GM21717 (cell line): ENCODE data around the gene TRAF2.
A peak's percentile ranks its signal among the peaks of the same experiment; 100 is the strongest.
"Not testable (repeated sequence)": the region's sequence is repeated elsewhere in the genome, so short reads cannot be mapped to it uniquely, and the experiment has no call there.

Source experiments
- ATAC-seq: cut with Tn5 transposase; IDR thresholded peaks from one replicate; pipeline ENCODE4 v1.9.1; 2021; ENCODE audit warnings: mild to moderate bottlenecking, moderate library complexity; ENCODE audit not compliant: unreplicated experiment

Gene TRAF2

DNA sequence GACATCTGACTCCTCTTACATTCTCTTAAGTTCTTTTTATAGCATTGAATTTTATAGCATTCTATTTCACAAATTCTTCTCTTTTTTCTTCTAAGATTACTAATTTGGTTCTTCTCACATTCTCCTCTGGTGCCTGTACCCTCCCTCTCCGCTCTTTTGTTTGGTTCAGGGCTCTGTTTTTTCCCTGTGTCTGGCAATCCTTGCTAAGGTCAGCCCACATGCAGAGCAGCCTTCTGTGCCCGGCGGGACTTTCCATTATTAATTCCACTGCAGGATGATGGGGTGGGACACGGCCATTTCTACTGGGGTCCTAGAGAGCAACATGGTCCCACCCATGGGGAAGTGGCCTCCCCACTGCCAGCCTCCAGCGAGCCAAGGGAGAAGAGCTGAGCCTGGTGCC, 9.8 kb upstream of the TRAF2 start:
- ATAC-seq, result no peak

DNA sequence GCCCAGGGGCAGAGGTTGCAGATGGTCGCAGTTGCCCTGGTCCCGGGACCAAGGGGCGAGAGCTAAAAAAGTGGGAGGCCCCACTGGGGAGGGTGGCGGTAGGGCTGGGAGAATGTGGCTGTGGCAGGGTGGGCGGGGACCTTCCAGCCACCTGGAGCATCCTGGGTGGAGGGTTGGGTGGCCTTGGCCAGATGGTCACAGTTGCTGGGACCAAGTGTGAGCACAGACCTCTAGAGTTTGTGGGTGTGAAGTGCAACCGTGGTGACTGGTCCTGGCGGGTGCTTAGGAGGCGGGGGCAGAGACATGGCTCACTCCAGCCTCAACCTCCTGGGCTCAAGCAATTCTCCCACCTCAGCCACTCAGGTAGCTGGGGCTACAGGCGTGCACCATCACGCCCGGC, 5.7 kb upstream of the TRAF2 start:
- no peak for ATAC-seq

DNA sequence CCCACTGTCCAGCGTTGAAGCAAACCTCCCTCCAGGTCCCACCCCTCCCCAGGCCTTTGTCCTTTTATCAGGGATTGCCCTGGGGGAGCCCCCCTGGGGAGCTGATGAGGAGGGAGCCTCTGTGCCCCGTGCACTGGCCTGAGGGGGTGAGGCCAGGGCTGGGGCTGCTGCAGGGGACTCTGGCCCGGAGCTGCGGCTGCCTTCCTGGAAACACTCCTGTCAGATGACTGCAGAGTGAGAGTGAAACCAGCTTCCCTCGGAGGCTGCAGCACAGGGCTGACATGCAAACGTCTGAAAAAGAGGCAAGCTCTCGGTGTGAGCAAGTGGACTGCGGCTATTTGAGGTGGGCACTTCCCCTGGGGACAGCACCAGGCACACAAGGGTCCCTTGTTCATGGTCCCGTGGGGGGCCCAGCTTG, 4.6 kb upstream of the TRAF2 start:
- no peak for ATAC-seq

DNA sequence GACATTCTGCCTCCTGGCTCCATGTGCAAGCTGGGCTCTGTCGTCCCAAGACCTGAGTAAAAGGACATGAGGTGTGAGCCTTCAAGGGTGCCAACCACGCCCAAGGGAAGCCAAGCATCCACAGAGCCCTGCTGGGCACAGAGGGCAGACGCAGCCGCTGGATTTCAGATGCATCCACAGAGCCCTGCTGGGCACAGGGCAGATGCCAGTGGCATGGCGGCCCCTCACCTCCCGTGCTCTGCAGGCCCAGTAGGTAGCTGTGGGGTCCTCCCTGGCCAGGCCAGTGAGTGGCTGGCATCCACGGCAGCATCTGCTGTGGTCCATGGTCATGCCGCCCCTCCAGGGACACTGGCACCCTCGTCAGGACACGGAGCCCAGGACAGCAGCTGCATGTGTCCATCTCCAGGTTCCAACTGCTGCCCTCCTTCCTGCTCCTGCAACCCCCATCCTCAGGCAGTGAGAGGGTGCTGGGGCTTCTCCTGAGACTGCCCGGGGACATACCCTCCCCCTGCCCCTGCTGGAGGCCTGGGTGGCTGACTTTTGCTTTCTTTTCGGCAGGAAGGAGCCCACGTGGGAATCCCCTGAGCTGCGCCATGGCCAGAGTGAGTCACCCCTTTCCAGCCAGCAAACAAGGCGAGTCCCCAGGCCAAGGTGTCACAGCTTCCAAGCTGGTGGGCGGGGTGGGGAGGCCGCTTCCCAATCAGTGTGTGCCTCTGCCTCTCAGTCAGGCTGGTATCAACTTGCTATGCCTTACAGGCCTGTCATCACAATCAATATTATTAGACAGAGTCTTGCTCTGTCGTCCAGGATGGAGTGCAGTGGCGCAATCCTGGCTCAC, 4.0 kb upstream of the TRAF2 start:
- ATAC-seq, result peak; percentile 35

DNA sequence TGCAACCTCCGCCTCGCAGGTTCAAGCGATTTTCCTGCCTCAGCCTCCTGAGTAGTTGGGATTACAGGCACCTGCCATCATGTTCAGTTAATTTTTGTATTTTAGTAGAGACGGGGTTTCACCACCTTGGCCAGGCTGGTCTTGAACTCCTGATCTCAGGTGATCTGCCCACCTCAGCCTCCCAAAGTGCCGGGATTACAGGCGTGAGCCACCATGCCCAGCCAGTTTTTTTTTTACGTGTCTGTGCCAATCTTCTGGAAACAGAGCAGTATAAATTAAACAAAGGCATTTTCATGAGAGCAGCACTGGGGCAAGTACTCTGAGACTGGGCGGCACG, 3.4 kb upstream of the TRAF2 start:
- ATAC-seq, result not testable (repeated sequence)

DNA sequence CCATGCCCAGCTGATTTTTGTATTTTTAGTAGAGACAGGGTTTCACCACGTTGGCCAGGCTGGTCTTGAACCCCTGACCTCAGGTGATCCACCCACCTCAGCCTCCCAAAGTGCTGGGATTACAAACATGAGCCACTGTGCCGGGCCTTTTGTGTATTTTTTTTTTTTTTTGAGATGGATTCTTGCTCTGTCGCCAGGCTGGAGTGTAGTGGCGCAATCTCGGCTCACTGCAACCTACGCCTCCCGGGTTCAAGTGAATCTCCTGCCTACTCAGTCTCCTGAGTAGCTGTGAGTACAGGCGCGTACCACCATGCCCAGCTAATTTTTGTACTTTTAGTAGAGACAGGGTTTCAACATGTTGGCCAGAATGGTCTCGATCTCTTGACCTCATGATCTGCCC, 2.6 kb upstream of the TRAF2 start:
- ATAC-seq, result not testable (repeated sequence)

DNA sequence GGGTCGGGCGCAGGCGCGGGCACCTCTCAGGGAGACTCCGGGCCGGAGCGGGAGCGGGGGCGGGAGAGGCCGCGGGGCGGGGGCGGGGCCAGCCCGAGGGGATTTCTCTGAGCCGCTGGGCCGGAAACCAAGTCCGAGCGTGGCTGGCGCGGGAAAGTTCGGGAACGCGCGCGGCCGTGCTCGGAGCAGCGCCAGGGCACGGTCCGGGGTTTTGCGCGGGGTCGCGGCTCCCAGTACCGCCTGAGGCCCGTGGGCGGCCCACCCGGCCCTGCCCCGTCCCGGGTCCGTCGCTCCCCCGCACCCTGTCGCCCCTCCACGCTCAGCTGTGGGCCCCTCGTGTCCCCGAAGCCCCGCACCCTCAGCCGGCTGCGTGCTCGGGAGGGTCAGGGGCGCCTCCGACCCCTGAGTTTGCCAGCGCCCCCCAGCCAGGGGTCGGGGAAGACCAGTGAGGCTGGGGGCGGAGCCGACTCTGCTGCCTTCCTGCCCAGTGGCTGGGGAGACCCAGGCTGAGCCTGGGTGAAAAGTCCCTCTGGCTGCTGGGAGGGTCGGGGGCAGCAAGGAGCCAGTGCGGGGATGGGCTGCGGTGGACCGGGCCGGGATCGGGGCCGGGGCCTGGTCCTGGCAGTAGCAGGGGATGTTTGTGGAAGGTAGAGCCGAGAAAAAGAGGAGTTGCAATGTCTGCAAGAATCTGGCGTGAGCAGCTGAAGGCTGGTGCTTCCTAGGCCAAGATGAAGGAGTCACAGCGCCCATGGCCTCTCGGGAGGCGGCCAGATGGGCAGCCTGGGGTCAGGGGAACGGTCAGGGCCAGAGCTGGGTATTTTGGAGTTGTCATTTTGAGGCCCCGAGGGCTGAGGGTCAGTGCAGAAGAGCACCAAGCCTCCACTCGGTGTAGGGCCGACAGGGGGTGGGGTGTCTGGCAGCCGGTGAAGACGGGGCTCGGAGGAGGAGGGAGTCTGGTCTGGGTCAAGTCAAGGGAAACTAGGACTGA, 588 bp downstream of the TRAF2 start:
- no peak for ATAC-seq

DNA sequence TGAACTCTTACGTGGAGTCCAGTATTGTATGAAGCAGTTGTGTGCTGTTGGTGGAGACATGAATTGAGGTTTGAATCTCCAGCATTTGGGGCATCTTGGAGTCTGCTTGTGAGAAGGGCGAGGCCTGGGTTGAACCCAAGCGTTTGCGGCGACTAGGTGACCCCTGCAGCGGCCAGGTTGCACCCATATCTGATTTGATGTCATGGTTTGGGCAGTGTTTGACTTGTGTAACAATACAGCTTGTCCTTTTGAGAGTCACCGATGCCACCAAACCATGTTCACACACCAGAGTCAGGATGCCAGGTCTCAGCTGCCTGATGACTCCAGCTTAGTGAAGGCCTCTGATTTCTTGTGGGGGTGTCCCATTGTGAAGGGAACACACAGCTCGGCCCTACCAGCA, 2.1 kb downstream of the TRAF2 start:
- no peak for ATAC-seq

DNA sequence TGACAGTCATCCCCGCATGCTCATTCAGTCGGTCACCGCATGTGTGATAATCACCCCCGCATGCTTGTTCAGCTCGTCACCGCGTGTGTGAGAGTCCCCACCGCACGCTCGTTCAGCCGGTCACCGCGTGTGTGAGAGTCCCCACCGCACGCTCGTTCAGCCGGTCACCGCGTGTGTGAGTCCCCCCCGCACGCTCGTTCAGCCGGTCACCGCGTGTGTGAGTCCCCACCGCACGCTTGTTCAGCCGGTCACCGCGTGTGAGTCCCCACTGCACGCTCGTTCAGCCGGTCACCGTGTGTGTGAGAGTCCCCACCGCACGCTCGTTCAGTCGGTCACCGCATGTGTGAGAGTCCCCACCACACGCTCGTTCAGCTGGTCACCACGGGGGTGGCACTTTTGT, 3.5 kb downstream of the TRAF2 start:
- no peak for ATAC-seq

DNA sequence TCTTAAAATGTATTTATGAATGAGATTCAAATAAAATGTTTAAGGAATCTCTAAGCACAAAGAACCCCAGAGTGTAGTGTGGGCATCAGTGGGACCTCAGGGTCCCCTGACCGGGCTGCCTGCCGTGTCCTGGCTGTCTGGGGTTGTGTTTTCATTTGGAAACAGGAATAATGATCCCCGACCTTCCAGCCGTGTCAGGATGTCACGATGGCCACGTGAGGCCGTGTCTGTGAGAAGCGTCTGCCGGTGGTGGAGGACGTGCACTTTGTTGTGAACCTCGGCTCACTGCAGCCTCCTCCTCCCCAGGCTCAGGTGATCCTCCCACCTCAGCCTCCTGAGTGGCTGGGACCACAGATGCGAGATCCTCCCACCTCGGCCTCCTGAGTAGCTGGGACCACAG, 4.3 kb downstream of the TRAF2 start:
- no peak for ATAC-seq

DNA sequence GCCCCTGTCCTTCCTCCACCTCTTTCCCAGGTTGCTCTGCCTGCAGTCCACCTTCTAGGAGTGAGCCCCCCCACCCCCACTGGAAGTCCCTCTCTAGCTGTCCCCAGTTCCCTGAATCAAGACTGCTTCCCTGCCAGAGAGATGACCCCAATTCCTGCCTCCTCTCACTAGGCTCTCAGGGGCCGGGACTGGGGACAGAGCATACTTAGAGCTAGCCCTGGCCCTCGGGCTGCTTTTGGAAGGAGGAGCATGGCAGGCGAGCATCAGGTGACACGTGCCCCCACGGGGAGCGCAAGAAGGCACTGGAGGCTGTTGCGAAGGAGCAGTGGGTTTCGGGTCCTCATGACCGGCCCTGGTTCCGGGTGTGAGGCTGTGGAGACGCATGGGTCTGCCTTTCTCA, 9.7 kb downstream of the TRAF2 start:
- no peak for ATAC-seq

DNA sequence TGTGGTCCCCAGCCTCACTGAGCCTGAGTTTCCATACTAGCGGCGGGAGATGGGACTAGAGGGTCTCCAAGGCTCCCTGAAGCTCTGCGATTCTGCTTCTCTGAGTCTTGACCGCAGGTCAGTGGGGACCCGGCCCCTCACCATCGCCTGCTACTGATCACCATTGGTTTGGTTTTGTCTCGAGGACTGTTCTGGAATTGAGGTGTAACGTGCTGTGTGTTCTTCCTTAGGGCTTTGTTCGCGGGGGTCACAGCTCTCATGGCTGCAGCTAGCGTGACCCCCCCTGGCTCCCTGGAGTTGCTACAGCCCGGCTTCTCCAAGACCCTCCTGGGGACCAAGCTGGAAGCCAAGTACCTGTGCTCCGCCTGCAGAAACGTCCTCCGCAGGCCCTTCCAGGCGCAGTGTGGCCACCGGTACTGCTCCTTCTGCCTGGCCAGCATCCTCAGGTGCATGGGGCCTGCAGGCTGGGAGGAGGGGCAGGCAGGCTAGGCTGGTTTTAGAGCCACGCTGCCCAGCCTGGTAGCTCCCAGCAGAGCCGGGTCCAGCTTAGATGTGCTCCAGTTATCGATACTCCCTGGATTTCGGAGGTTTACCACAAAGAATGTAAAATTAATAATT, 12.3 kb downstream of the TRAF2 start:
- no peak for ATAC-seq

DNA sequence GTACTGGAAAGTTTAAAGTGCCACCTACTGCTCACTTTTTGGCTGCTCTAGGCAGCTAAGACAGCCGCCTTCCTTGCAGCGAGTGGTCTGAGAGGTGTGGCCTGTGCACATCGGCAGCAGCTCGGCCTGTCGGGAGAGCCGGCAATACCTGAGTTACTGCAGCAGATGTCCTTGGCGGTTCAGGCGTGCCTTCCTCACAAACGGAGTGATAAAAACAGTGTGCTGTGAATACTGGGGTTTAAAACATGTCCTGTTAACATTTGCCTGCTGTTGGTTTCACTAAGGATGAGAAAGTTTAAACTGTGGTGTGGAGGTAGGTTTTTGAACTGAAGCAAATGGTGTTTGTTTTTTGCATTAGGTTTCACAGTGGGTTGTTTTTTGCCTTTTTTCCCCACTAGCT, 12.9 kb downstream of the TRAF2 start:
- no peak for ATAC-seq

DNA sequence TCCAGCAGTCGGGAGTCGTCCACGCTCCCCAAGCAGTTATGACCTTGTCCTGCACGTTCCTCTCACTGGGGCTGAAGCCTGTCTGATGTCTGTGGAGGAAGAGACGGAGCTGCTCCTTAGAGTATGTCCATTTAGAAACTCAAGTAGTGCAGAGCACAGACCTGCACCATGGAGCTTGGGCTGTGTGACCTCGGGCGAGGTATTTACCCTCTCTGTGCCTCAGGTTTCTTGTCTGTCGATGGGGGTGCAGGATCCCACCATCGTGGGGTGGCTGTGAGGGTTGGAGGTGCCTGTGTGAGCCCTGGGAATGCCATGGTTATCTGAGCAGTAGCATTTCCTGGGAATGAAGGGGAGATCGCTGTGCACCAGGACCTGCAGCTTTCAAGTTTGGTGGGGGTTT, 14.2 kb downstream of the TRAF2 start:
- ATAC-seq, result no peak

DNA sequence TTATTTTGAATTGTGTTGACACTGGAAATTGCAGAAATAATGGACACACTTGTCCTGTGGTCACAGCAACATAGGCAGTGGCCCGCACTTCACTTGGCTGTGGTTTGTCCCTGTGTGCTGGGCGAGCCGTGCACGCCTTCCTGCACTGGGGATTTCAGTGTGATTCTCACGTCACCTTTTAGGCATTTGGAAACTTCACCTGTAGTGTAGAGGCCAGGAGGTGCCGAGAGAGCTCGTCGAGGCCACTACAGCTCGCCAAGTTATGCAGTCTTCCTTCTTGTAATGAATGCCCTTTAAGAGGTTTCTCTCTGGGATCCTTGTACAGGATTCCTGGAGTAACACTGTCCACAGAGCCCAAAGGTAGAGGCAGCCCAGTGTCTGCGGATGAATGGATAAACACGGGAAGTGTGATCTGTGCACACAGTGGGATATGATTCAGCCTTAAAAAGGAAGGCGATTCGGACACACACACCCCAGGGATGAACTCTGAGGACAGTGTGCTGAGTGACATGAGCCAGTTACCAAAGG, 14.7 kb downstream of the TRAF2 start:
- no peak for ATAC-seq

DNA sequence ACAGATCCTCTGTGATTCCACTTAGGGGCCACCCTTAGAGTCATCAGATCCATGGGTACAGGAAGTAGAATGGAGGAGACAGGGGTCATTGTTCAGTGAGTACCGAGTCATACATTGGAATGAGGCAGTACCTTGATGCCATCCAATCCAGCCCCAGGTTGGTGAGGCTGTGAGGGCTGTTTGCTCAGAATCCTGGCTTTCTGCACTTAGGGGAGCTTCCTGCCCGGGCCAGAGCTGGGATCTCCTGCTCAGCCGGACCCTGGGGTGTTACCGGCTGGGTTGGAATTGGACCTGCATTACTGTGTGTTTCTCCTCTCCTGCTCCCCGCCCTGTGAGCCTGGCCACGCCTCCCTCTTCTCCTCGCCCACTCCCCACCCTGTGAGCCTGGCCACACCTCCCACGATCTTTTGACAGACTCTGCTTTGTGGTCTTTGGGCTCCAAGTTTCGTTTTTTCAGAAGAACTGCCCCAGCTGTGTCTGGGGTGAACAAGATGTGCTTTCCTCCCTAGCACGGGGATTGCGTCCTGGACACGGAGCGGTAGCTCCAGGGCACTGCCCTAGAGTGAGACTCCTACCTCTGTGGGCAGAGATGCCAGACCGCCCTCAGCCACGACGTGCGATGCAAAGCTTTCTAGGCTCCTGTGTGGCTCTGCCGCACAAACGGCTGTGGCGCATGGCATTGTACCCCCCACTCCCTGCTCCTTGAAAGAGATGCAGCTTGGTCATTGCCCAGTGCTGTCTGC, 15.4 kb downstream of the TRAF2 start:
- ATAC-seq, result peak; percentile 47

DNA sequence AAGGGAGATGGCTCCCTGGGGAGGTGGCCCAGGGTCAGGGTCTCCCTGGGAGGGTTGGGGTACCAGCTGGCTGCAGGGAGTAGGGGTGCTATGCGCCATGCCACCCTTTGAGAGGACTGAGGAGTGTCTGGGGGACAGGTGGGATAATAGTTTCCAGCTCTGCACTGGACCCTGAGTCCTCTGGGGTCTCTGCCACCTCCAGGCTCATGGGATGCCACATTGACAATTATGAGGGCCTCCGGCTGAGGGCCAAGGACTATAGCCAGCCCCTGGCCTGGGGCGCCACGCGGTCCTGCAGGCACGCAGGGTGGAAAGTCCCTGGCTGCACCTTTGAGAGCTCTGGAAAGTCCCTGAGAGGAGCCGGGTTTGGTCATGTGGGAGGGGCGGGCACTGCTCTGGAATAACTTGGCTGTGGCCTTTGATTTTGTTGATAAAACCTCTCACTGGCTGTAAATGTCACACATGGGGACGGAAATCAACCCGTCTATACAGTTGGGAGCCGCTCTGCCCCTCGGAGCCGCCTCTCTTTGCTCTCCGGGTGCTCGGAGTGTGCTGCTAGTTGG, 16.0 kb downstream of the TRAF2 start:
- ATAC-seq, result peak; percentile 41

DNA sequence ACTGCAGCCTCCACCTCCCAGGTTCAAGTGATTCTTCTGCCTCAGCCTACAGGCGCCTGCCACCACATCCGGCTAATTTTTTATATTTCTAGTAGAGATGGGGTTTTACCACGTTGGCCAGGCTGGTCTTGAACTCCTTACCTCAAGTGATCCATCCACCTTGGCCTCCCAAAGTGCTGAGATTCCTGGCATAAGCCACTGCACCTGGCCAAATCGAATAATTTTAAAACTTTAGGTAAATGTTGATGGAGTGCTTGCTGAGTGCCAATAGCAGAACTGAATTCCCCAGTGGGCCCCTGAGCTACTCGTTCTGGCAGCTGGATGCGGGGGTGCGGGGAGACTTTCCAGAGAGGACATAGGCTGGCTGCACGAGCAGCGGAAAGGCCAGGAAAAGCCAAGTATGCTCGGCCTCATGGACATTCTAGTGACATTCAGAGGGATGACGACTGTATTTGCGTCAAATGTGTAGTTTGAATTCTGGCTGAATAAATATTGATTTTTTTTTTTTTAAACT, 16.8 kb downstream of the TRAF2 start:
- no peak for ATAC-seq

DNA sequence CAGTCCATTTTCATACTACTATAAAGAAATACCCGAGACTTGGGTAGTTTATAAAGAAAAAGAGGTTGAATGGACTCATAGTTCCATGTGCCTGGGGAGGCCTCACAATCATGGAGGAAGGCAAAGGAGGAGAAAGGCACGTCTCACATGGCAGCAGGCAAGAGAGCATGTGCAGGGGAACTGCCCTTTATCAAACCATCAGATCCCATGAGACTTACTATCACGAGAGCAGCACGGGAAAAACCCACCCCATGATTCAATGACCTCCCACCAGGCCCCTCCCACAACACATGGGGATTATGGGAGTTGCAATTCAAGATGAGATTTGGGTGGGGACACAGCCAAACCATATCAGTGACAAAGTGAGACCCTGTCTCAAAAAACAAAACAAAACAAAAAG, 19.9 kb downstream of the TRAF2 start:
- ATAC-seq, result no peak
